Skeletal muscle satellite cell (primary cell): ENCODE results near the gene PTPRD.
"Not testable (repeated sequence)": the region's sequence is repeated elsewhere in the genome, so short reads cannot be mapped to it uniquely, and the experiment has no call there.

Experiments used
- H3K27me3 ChIP-seq: 2 replicates; pipeline ENCODE4 v1.7.0; 2013; ENCODE audit warnings: low read length; ENCODE audit not compliant: control insufficient read depth, insufficient read depth
- H3K36me3 ChIP-seq: 2 replicates; pipeline ENCODE4 v1.7.0; 2013; ENCODE audit warnings: mild to moderate bottlenecking, control low read depth, low read length; ENCODE audit not compliant: insufficient read depth
- H3K4me1 ChIP-seq: 2 replicates; pipeline ENCODE4 v1.7.0; 2013; ENCODE audit warnings: low read length; ENCODE audit not compliant: control insufficient read depth, insufficient read depth
- H3K4me2 ChIP-seq: 2 replicates; pipeline ENCODE4 v1.7.0; 2013; ENCODE audit warnings: mild to moderate bottlenecking, low read length
- H3K4me3 ChIP-seq: 2 replicates; pipeline ENCODE4 v1.7.0; 2013; ENCODE audit warnings: low read length
- H3K9ac ChIP-seq: 2 replicates; pipeline ENCODE4 v1.7.0; 2013; ENCODE audit warnings: mild to moderate bottlenecking, low read depth, low read length, moderate library complexity
- H3K9me3 ChIP-seq: replicated peaks from 2 replicates; pipeline ENCODE4 v1.7.0; 2013; ENCODE audit warnings: mild to moderate bottlenecking, control low read depth, low read length

Gene PTPRD

DNA sequence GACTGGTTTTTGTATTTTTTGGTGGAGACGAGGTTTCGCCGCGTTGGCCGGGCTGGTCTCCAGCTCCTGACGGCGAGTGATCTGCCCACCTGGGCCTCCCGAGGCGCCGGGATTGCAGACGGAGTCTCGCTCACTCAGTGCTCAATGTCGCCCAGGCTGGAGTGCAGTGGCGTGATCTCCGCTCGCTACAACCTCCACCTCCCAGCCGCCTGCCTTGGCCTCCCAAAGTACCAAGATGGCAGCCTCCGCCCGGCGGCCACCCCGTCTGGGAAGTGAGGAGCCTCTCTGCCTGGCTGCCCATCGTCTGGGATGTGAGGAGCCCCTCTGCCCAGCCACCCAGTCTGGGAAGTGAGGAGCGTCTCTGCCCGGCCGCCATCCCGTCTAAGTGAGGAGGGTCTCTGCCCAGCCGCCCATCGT is 163.6 kb downstream of the PTPRD start:
- H3K9me3 ChIP-seq, H3K36me3 ChIP-seq, H3K4me3 ChIP-seq: not testable (repeated sequence)

DNA sequence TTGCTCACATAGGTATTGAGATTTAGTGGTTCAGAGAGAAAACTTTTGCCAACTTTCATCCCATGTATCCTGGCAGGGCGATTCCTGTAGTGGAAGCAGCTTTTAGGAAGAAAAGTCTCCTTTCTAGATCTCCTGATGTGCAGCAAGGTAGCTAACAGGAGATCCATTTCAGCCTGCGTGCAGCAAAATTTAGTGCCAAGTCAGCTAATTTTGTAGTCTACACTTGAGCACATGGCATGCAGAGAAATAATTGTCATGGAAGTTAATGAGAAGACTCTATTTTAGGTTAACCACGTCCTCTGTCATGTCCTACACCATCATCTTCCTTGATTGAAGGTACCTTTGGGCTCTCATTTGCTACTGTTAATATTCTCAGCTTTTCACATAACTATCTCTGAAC is 165.8 kb downstream of the PTPRD start:
- no peaks in the 10 kb centered on the region for H3K36me3 ChIP-seq
- H3K9me3 ChIP-seq, result peaks cover 8% of the 10 kb centered on the region
- no peak overlapping the region for H3K4me2 ChIP-seq
- no peaks in the 10 kb centered on the region for H3K27me3 ChIP-seq
- H3K4me3 ChIP-seq, result no peak overlapping the region
- H3K9ac ChIP-seq, result no peak overlapping the region
- H3K4me1 ChIP-seq, result no peaks in the 10 kb centered on the region

More for the DNA sequence above, 163.6 kb downstream of the PTPRD start:
- H3K4me1 ChIP-seq, H3K4me2 ChIP-seq, H3K9ac ChIP-seq, H3K27me3 ChIP-seq: not testable (repeated sequence)

DNA sequence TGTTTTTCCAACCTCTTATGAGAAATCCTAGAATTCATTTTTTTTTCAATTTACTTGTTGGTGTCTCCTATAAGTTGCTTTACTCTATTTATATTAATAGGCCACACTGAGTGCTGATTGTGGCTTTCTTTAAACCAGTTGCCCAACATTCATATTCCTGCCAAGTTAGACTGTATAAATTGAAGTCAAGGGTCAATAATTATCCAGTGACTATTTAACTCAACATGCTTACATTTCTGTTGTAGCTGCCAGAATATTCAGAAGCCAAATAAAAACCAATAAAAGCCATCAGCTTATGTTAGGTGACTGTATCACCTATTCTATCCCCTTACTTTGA is 169.0 kb downstream of the PTPRD start:
- Histone ChIP-seq H3K36me3 (no peaks in the 10 kb centered on the region), H3K4me3 (no peak overlapping the region), H3K27me3 (no peaks in the 10 kb centered on the region), H3K9ac (no peak overlapping the region), H3K4me1 (no peaks in the 10 kb centered on the region), H3K9me3 (peaks cover 8% of the 10 kb centered on the region), H3K4me2 (no peak overlapping the region)

DNA sequence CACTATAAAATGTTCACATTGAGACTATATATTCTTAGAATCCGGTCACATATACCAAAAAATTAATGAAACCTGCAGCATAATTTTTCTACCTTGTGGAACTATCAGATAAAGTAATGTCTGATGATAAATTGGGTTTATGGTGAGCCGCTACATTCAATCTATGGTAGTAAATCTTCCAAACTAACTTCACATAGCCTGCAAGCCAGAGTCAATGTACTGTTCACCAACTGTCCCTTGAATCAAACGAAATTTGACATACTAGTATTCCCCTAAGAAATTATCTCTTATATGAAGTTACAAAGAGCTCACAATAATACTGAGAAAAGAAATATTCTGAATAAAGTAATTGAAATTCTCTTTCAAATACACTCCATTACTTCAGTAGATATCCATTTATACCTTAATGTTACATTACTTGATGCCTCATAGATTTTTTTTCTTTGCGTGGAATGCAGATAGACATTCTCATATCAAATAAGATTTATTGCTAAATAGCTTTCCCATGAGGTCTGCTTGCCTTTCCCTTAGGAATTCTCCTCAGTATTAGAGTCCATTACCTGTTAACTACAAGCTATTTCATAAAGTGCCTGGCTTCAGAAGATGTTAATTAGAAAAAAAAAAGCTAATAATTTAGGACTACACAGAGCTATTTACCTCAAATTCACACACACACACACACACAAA is 169.5 kb downstream of the PTPRD start:
- Histone ChIP-seq H3K9ac (no peak overlapping the region), H3K4me2 (no peak overlapping the region), H3K9me3 (peaks cover 8% of the 10 kb centered on the region), H3K4me3 (no peak overlapping the region), H3K4me1 (no peaks in the 10 kb centered on the region), H3K27me3 (no peaks in the 10 kb centered on the region), H3K36me3 (no peaks in the 10 kb centered on the region)

DNA sequence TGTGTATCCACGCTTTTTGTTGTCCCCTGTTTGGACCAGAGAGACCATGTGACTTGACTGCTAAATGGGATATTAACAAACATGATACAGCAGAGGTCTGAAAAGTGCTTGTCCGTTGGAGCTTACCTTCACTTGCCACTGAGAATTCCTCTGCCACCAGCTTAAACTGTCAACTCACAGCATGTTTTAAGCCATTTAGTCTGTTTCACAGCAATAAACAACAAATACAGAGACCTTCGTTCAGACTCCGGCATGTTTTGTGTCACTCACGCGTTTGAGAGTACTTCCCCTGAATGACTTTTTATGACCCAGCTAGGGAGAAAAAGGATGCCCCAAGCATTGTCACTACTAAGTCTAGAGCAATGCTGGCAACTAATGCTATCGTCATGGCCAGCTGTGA is 173.8 kb downstream of the PTPRD start:
- H3K9me3 ChIP-seq, result no peaks in the 10 kb centered on the region
- no peaks in the 10 kb centered on the region for H3K36me3 ChIP-seq
- H3K27me3 ChIP-seq, result no peaks in the 10 kb centered on the region
- H3K9ac ChIP-seq, result no peak overlapping the region
- H3K4me1 ChIP-seq, result no peaks in the 10 kb centered on the region
- H3K4me3 ChIP-seq, result no peak overlapping the region
- H3K4me2 ChIP-seq, result no peak overlapping the region

DNA sequence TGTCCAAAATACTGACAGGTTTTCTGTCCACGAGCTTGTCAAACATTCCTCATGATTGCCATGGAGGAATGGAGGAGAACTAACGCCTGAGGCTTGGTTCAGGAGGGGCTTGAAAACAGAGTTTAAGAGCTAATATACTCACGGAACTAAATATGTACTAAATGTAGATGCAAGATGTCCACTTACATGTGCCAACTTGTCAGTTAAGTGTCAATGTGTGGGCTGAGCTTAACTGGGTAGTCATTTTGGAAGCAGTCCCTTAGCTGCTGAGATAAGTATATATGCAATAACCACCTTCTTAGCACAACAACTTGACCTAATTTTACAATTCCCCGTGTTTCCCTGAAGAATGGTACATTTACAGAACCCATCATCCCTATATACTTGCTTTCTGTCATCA is 176.0 kb downstream of the PTPRD start:
- H3K9me3 ChIP-seq, result peaks cover 4% of the 10 kb centered on the region
- H3K4me3 ChIP-seq, result no peak overlapping the region
- no peaks in the 10 kb centered on the region for H3K27me3 ChIP-seq
- no peak overlapping the region for H3K4me2 ChIP-seq
- no peak overlapping the region for H3K9ac ChIP-seq
- no peaks in the 10 kb centered on the region for H3K36me3 ChIP-seq
- no peaks in the 10 kb centered on the region for H3K4me1 ChIP-seq

- Histone ChIP-seq H3K9ac (no peak overlapping the region), H3K36me3 (no peaks in the 10 kb centered on the region), H3K4me1 (no peaks in the 10 kb centered on the region), H3K9me3 (peaks cover 4% of the 10 kb centered on the region), H3K4me3 (no peak overlapping the region), H3K4me2 (no peak overlapping the region), H3K27me3 (no peaks in the 10 kb centered on the region)
Measured at GRCh38 chr9:10434412-10434811, 178.4 kb downstream of the PTPRD start.

GRCh38 chr9:10411272-10411671 is 201.5 kb downstream of the PTPRD start:
- no peaks in the 10 kb centered on the region for H3K36me3 ChIP-seq
- H3K27me3 ChIP-seq, result no peaks in the 10 kb centered on the region
- peaks cover 4% of the 10 kb centered on the region for H3K9me3 ChIP-seq
- H3K9ac ChIP-seq, result no peak overlapping the region
- H3K4me1 ChIP-seq, result no peaks in the 10 kb centered on the region
- H3K4me2 ChIP-seq, result no peak overlapping the region
- no peak overlapping the region for H3K4me3 ChIP-seq

- Histone ChIP-seq H3K36me3 (no peaks in the 10 kb centered on the region), H3K9ac (no peak overlapping the region), H3K27me3 (no peaks in the 10 kb centered on the region), H3K4me2 (no peak overlapping the region), H3K4me1 (no peaks in the 10 kb centered on the region), H3K4me3 (no peak overlapping the region), H3K9me3 (no peaks in the 10 kb centered on the region)
Measured at GRCh38 chr9:10403283-10403682, 209.5 kb downstream of the PTPRD start.

DNA sequence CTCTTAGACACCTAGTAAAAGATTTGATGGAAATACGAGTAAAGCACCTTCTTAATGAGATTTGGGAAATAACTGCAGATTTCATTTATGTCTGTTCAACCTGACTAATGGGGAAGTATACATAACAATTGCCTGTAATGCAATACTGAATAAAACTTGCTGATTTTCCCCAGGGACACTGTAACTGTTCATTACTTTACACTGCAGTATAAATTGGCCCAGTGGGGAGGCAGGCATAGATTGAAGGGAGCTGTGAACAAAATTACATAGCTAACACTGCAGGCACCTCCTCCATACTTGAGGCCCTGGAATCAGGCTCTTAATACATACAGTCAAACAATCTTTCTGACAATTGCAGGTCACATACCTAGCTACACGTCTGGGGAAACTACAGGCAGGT is 216.2 kb downstream of the PTPRD start:
- Histone ChIP-seq H3K4me1 (no peaks in the 10 kb centered on the region), H3K4me2 (no peak overlapping the region), H3K9ac (no peak overlapping the region), H3K36me3 (no peaks in the 10 kb centered on the region), H3K27me3 (no peaks in the 10 kb centered on the region), H3K4me3 (no peak overlapping the region), H3K9me3 (no peaks in the 10 kb centered on the region)

GRCh38 chr9:10387282-10387681 is 225.5 kb downstream of the PTPRD start:
- H3K4me2 ChIP-seq, result no peak overlapping the region
- no peaks in the 10 kb centered on the region for H3K4me1 ChIP-seq
- H3K27me3 ChIP-seq, result no peaks in the 10 kb centered on the region
- peaks cover 5% of the 10 kb centered on the region for H3K9me3 ChIP-seq
- H3K4me3 ChIP-seq, result no peak overlapping the region
- H3K36me3 ChIP-seq, result no peaks in the 10 kb centered on the region
- H3K9ac ChIP-seq, result no peak overlapping the region

DNA sequence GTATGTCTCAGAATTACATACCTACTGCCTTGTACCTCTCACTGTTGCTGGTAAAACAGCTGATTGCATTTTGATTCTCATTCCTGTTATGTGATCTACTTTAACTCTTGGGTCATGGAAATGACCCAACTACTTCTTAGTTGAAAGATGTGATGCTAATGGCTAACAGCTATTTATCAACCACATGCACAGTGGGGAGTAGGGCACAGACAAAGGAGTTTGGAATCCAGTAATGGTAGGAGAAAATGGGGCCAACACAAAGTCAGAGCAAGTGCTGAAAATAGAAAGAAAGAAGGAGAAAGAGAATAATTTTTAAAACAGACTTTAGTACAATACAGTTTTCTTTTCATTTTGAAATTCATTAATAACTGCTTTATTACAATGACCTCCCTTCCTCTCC is 241.0 kb downstream of the PTPRD start:
- Histone ChIP-seq H3K4me2 (no peak overlapping the region), H3K36me3 (no peaks in the 10 kb centered on the region), H3K27me3 (no peaks in the 10 kb centered on the region), H3K9me3 (no peaks in the 10 kb centered on the region), H3K4me3 (no peak overlapping the region), H3K4me1 (no peaks in the 10 kb centered on the region), H3K9ac (no peak overlapping the region)
